Measurements from ENCODE around the gene TRIM75.

Gene TRIM75

DNA sequence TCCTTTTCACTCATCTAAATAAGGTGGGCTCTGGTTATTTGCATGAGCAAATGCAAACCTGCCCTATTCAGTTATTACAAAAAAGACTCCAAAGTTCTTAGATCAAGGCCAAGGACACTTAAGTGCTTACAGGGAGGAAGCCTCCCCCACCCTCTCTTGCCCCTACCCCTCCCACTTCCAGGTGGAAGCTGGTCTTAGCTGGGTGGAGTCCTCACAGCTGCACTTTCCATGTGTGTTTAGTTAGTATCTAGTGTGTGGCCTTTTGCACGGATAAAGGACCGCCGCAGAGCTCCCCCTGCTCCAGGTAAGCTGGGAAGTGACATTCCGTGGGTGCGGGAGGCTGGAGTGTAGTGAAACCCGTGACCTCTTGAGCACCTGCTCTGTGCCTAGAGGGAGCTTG, at the start of gene TRIM75:
Gene TRIM75 (plus strand): TSS at position 222 of the 400 bp plus-strand sequence. CDS start 5,282 bp downstream, outside the sequence.
- no peak for DNase-seq (ENCODE audit: low read depth)
- H3K4me3 ChIP-seq (ENCODE audit: low read depth, low read length), result no peak within 1 kb of the TSS
- TF ChIP-seq, protein P1, sequence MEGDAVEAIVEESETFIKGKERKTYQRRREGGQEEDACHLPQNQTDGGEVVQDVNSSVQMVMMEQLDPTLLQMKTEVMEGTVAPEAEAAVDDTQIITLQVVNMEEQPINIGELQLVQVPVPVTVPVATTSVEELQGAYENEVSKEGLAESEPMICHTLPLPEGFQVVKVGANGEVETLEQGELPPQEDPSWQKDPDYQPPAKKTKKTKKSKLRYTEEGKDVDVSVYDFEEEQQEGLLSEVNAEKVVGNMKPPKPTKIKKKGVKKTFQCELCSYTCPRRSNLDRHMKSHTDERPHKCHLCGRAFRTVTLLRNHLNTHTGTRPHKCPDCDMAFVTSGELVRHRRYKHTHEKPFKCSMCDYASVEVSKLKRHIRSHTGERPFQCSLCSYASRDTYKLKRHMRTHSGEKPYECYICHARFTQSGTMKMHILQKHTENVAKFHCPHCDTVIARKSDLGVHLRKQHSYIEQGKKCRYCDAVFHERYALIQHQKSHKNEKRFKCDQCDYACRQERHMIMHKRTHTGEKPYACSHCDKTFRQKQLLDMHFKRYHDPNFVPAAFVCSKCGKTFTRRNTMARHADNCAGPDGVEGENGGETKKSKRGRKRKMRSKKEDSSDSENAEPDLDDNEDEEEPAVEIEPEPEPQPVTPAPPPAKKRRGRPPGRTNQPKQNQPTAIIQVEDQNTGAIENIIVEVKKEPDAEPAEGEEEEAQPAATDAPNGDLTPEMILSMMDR (IDR thresholded peaks at IDR 0.05; ENCODE audit: control insufficient read depth, extremely low read depth, insufficient read depth), result no peak

DNA sequence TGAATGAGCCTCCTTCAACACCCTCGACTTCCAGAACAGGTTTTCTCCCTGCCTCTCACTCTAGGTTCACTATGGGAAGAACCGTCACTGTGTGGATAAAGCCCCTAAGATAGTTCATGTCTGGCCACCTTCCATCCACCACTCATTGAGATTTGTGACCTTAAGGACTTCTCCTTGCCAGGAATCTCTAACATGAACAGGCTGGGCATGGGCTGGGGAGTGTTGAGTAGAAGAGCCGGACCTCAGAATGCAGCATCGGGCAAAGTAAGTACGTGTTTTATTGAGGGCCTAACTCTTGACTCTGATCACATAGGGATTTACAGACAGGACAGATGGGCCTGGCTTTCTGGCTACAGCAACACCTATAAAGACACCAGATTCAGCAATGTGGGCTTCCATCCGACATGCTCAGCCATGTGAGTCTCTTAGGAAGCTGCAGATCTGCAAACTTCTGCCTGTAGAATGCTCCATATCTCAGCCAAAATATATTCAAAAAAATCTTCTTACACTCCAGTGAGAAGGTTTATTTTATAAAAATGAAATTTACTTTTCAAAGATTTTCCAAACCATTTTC, 48.2 kb upstream of the TRIM75 start:
- no peak overlapping the region for H3K4me3 ChIP-seq (ENCODE audit: low read depth, low read length)
- DNase-seq (ENCODE audit: low read depth), result no peak
- TF ChIP-seq, protein P1 (IDR thresholded peaks at IDR 0.05; ENCODE audit: control insufficient read depth, extremely low read depth, insufficient read depth), result no peak

DNA sequence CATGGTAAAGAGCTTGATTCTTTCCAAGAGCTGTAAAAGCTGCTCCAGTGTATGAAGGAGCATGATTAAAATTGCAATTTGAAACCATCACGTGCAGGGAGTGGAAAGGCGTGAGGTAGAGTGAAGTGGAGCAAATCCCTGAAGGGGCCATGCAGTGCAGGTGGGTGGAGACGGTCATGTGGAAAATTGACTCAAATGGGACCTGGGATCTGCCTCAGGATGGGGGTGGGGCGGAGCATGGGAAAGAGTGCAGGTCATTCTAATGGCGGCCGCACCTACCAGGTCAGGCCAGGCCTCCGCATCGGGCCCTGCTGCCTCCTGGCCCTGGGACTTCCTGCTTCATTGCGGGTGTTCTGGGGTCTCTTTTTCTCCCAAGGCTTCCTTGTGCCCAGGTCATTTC, 47.2 kb upstream of the TRIM75 start:
- TF ChIP-seq, protein P1 (IDR thresholded peaks at IDR 0.05; ENCODE audit: control insufficient read depth, extremely low read depth, insufficient read depth), result no peak
- no peak overlapping the region for H3K4me3 ChIP-seq (ENCODE audit: low read depth, low read length)
- DNase-seq (ENCODE audit: low read depth), result no peak

GRCh38 chr4:165006886-165007285, 46.8 kb upstream of the TRIM75 start:
- no peak for DNase-seq (ENCODE audit: low read depth)
- no peak overlapping the region for H3K4me3 ChIP-seq (ENCODE audit: low read depth, low read length)
- TF ChIP-seq, protein P1 (IDR thresholded peaks at IDR 0.05; ENCODE audit: control insufficient read depth, extremely low read depth, insufficient read depth), result no peak

- DNase-seq (ENCODE audit: low read depth), result no peak
- TF ChIP-seq, protein P1 (IDR thresholded peaks at IDR 0.05; ENCODE audit: control insufficient read depth, extremely low read depth, insufficient read depth), result no peak
- no peak overlapping the region for H3K4me3 ChIP-seq (ENCODE audit: low read depth, low read length)
Observed at GRCh38 chr4:165009493-165010227, 44.0 kb upstream of the TRIM75 start.

- H3K4me3 ChIP-seq (ENCODE audit: low read depth, low read length), result no peak overlapping the region
- TF ChIP-seq, protein P1 (IDR thresholded peaks at IDR 0.05; ENCODE audit: control insufficient read depth, extremely low read depth, insufficient read depth), result no peak
- no peak for DNase-seq (ENCODE audit: low read depth)
Observed at GRCh38 chr4:165010487-165010886, 43.2 kb upstream of the TRIM75 start.

Data from LNCaP clone FGC (cell line).